Measurements from ENCODE around the gene RAB36. TPM values are rescaled to one million over a fixed set of nuclear protein-coding genes. Genes with fewer than 3 reads are reported as not detected.

The RAB36 gene
- polyA plus RNA-seq, 1 donor from 2014 or later, result 3.2 TPM

DNA sequence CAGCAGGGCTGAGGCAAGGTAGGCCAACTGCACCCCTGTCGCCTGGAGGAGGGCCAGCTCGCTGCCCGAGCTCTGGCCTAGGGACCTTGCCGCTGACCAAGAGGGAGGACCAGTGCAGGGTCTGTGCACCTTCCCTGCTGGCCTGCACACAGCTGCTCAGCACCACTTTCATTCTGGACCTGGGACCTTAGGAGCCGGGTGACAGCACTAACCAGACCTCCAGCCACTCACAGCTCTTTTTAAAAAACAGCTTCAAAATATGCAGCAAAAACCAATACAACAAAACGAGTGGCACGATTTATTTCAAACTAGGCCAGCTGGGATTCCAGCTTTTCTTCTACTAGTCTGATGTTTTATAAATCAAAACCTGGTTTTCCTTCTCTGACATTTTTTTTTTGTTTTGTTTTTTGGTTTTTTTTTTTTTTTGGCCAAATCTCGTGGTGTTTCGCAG is 21.4 kb upstream of the RAB36 start:
- Histone ChIP-seq H3K79me2 (replicated peaks; ENCODE audit: insufficient read depth, low read length) (no peaks in the 10 kb centered on the region), H3K4me2 (ENCODE audit: low read length) (no peak overlapping the region), H2AFZ (ENCODE audit: low read depth, low read length) (no peak overlapping the region), H3K9me3 (ENCODE audit: low read length) (no peaks in the 10 kb centered on the region), H3K27ac (ENCODE audit: low read length) (no peak overlapping the region), H3K36me3 (ENCODE audit: insufficient read depth, low read length) (no peaks in the 10 kb centered on the region), H4K20me1 (ENCODE audit: insufficient read depth) (no peaks in the 10 kb centered on the region), H3K27me3 (ENCODE audit: insufficient read depth, low read depth, low read length) (no peaks in the 10 kb centered on the region), H3K9me2 (ENCODE audit: insufficient read depth, low read length) (no peaks in the 10 kb centered on the region), H3F3A (ENCODE audit: insufficient read depth, low read length, poor library complexity, severe bottlenecking) (no peaks in the 10 kb centered on the region), H3K9ac (ENCODE audit: low read length) (no peak overlapping the region), H3K4me3 (ENCODE audit: low read length) (no peak overlapping the region)
- TF ChIP-seq EP300 (conservative IDR thresholded peaks at IDR 0.05; ENCODE audit: poor library complexity, severe bottlenecking), result no peak
- TF ChIP-seq SMC3 (conservative IDR thresholded peaks at IDR 0.05; ENCODE audit: poor library complexity), result no peak
- no peak for TF ChIP-seq POLR2AphosphoS5 (IDR thresholded peaks at IDR 0.05)
- no peak for TF ChIP-seq MXI1 (conservative IDR thresholded peaks at IDR 0.05; ENCODE audit: poor library complexity, severe bottlenecking)
- TF ChIP-seq TAF1 (IDR thresholded peaks at IDR 0.05; ENCODE audit: low read depth), result no peak
- no peak for TF ChIP-seq EZH2 (IDR thresholded peaks at IDR 0.05; ENCODE audit: borderline replicate concordance, insufficient read depth, low read length, poor library complexity, severe bottlenecking)
- no peak for TF ChIP-seq RAD21 (conservative IDR thresholded peaks at IDR 0.05)
- TF ChIP-seq, protein P1, sequence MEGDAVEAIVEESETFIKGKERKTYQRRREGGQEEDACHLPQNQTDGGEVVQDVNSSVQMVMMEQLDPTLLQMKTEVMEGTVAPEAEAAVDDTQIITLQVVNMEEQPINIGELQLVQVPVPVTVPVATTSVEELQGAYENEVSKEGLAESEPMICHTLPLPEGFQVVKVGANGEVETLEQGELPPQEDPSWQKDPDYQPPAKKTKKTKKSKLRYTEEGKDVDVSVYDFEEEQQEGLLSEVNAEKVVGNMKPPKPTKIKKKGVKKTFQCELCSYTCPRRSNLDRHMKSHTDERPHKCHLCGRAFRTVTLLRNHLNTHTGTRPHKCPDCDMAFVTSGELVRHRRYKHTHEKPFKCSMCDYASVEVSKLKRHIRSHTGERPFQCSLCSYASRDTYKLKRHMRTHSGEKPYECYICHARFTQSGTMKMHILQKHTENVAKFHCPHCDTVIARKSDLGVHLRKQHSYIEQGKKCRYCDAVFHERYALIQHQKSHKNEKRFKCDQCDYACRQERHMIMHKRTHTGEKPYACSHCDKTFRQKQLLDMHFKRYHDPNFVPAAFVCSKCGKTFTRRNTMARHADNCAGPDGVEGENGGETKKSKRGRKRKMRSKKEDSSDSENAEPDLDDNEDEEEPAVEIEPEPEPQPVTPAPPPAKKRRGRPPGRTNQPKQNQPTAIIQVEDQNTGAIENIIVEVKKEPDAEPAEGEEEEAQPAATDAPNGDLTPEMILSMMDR (IDR thresholded peaks at IDR 0.05; ENCODE audit: poor library complexity, severe bottlenecking), result no peak
- TF ChIP-seq, protein P2, sequence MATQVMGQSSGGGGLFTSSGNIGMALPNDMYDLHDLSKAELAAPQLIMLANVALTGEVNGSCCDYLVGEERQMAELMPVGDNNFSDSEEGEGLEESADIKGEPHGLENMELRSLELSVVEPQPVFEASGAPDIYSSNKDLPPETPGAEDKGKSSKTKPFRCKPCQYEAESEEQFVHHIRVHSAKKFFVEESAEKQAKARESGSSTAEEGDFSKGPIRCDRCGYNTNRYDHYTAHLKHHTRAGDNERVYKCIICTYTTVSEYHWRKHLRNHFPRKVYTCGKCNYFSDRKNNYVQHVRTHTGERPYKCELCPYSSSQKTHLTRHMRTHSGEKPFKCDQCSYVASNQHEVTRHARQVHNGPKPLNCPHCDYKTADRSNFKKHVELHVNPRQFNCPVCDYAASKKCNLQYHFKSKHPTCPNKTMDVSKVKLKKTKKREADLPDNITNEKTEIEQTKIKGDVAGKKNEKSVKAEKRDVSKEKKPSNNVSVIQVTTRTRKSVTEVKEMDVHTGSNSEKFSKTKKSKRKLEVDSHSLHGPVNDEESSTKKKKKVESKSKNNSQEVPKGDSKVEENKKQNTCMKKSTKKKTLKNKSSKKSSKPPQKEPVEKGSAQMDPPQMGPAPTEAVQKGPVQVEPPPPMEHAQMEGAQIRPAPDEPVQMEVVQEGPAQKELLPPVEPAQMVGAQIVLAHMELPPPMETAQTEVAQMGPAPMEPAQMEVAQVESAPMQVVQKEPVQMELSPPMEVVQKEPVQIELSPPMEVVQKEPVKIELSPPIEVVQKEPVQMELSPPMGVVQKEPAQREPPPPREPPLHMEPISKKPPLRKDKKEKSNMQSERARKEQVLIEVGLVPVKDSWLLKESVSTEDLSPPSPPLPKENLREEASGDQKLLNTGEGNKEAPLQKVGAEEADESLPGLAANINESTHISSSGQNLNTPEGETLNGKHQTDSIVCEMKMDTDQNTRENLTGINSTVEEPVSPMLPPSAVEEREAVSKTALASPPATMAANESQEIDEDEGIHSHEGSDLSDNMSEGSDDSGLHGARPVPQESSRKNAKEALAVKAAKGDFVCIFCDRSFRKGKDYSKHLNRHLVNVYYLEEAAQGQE (IDR thresholded peaks at IDR 0.05; ENCODE audit: borderline replicate concordance), result no peak

DNA sequence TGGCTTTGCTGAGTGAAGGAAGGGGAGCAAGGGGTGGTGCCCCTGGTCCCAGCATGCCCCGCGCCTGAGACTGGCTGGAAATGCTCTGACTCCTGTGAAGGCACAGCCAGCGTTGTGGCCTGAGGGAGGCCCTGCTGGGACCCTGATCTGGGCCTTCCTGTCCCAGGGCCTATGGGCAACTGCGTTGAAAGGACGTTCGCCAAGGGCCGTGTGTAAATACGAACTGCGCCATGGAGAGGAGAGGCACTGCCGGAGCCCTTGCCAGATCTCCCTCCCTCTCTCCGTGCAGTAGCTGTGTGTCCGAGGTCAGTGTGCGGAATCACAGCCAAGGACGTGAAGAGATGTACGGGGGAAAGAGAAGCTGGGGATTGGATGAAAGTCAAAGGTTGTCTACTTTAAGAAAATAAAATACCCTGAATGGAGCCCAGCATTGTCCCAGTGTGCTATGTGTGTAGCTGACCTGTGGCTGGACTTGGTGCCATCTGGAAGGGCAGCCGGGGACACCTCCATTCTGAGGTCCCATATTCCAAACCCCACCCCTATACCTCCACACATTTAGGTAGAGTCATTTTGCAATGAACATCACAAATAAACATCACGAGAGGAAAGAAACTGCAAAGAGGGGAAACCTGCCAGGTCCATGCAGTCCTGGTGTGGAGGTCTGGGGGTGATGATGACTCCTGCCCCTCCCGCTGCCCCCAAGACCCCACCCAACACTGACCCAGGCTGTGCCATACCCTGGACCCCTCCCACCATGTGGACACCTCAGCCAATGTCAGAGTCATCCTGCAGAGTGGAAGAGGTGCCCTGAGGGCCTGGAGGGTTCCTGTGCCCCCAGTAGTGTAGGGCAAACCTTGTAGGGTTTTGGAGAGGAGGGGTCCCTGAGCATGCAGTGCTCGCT is 20.4 kb upstream of the RAB36 start:
- no peak overlapping the region for H2AFZ ChIP-seq (ENCODE audit: low read depth, low read length)
- no peaks in the 10 kb centered on the region for H3K79me2 ChIP-seq (replicated peaks; ENCODE audit: insufficient read depth, low read length)
- TF ChIP-seq RAD21 (conservative IDR thresholded peaks at IDR 0.05), result no peak
- TF ChIP-seq, protein P2 (IDR thresholded peaks at IDR 0.05; ENCODE audit: borderline replicate concordance), result no peak
- TF ChIP-seq EP300 (conservative IDR thresholded peaks at IDR 0.05; ENCODE audit: poor library complexity, severe bottlenecking), result no peak

More for the DNA sequence above, 20.4 kb upstream of the RAB36 start:
- H3K4me3 ChIP-seq (ENCODE audit: low read length), result no peak overlapping the region
- H3K27me3 ChIP-seq (ENCODE audit: insufficient read depth, low read depth, low read length), result no peaks in the 10 kb centered on the region
- H3K9me2 ChIP-seq (ENCODE audit: insufficient read depth, low read length), result no peaks in the 10 kb centered on the region
- no peaks in the 10 kb centered on the region for H3K36me3 ChIP-seq (ENCODE audit: insufficient read depth, low read length)
- H3K9ac ChIP-seq (ENCODE audit: low read length), result no peak overlapping the region
- H3K9me3 ChIP-seq (ENCODE audit: low read length), result no peaks in the 10 kb centered on the region
- H3F3A ChIP-seq (ENCODE audit: insufficient read depth, low read length, poor library complexity, severe bottlenecking), result no peaks in the 10 kb centered on the region
- H3K27ac ChIP-seq (ENCODE audit: low read length), result no peak overlapping the region
- no peak overlapping the region for H3K4me2 ChIP-seq (ENCODE audit: low read length)
- no peaks in the 10 kb centered on the region for H4K20me1 ChIP-seq (ENCODE audit: insufficient read depth)

Measured in neural cell (in vitro differentiated cells).